ENCODE data around the gene CALML6.

DNA sequence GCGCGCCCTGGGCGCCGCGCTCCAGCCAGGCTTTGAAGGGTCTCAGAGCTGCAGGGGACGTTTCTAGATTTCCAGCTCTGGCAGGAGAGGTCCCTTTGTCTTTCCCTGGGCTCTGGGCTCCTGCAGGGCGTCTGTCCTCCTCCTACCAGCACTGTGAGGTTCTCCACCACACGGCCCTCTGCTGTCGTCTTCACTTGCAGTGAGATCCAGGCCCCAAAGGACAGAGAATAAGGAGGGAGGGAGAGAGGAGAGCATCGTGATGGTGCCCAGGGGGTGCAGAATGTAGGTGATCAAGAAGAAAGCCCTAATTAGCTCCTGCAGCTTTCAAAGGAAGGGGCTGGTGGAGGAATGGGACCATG is 20.0 kb upstream of the CALML6 start:
- TF ChIP-seq POLR2A (IDR thresholded peaks at IDR 0.05; ENCODE audit: low read depth, low read length) (no peak), CHD2 (IDR thresholded peaks at IDR 0.05; ENCODE audit: borderline replicate concordance, low read depth, low read length) (no peak), NFYB (IDR thresholded peaks at IDR 0.05; ENCODE audit: insufficient read depth, low read depth, low read length) (no peak), MXI1 (IDR thresholded peaks at IDR 0.05; ENCODE audit: low read depth, low read length) (no peak)

Data from GM12878 (cell line).